KMS-11 (cell line): ENCODE results near the gene MED22.
"Not testable (repeated sequence)": the region's sequence is repeated elsewhere in the genome, so short reads cannot be mapped to it uniquely, and the experiment has no call there.

Experiments
- H2AFZ ChIP-seq: fragments of 200-600 bp; sonication (generic); 2 replicates; pipeline ENCODE4 v1.6.1; 2016; ENCODE audit warnings: antibody characterized with exemption, mixed run types, low read depth
- H3K27ac ChIP-seq: fragments of 200-600 bp; sonication (generic); 2 replicates; pipeline ENCODE4 v1.6.1; 2016; ENCODE audit warnings: mild to moderate bottlenecking, mixed run types
- H3K27me3 ChIP-seq: fragments of 200-600 bp; sonication (generic); 2 replicates; pipeline ENCODE4 v1.6.1; 2017; ENCODE audit warnings: mild to moderate bottlenecking, low read depth, mixed run types, moderate library complexity; ENCODE audit not compliant: insufficient read depth
- H3K36me3 ChIP-seq: fragments of 200-600 bp; sonication (generic); 2 replicates; pipeline ENCODE4 v1.6.1; 2017; ENCODE audit warnings: mild to moderate bottlenecking, mixed run types; ENCODE audit not compliant: insufficient read depth
- H3K4me1 ChIP-seq: fragments of 200-600 bp; sonication (generic); 2 replicates; pipeline ENCODE4 v1.6.1; 2016; ENCODE audit warnings: mild to moderate bottlenecking, low read depth, mixed run types; ENCODE audit not compliant: poor library complexity, severe bottlenecking
- H3K4me2 ChIP-seq: fragments of 200-600 bp; sonication (generic); 2 replicates; pipeline ENCODE4 v1.7.0; 2016; ENCODE audit warnings: mild to moderate bottlenecking, mixed run types
- H3K4me3 ChIP-seq: fragments of 200-600 bp; sonication (generic); IDR thresholded peaks from 2 replicates; pipeline ENCODE4 v1.6.1; 2017; ENCODE audit warnings: low read depth, low read length, mixed read lengths; ENCODE audit not compliant: insufficient read depth
- H3K79me2 ChIP-seq: fragments of 200-600 bp; sonication (generic); 2 replicates; pipeline ENCODE4 v1.6.1; 2016; ENCODE audit warnings: low read depth, mixed run types; ENCODE audit not compliant: insufficient read depth
- H3K9ac ChIP-seq: fragments of 200-600 bp; sonication (generic); 2 replicates; pipeline ENCODE4 v1.6.1; 2016; ENCODE audit warnings: mild to moderate bottlenecking, mixed run types
- H4K20me1 ChIP-seq: fragments of 200-600 bp; sonication (generic); 2 replicates; pipeline ENCODE4 v1.6.1; 2016; ENCODE audit warnings: mild to moderate bottlenecking, mixed run types; ENCODE audit not compliant: insufficient read depth
- TF ChIP-seq, protein P1 (sequence below): fragments of 200-600 bp; sonication (generic); conservative IDR thresholded peaks from 2 replicates; pipeline ENCODE4 v1.6.1; 2017; ENCODE audit warnings: low read depth, mild to moderate bottlenecking, antibody characterized with exemption, low read length, moderate library complexity, mixed read lengths

The MED22 gene

DNA sequence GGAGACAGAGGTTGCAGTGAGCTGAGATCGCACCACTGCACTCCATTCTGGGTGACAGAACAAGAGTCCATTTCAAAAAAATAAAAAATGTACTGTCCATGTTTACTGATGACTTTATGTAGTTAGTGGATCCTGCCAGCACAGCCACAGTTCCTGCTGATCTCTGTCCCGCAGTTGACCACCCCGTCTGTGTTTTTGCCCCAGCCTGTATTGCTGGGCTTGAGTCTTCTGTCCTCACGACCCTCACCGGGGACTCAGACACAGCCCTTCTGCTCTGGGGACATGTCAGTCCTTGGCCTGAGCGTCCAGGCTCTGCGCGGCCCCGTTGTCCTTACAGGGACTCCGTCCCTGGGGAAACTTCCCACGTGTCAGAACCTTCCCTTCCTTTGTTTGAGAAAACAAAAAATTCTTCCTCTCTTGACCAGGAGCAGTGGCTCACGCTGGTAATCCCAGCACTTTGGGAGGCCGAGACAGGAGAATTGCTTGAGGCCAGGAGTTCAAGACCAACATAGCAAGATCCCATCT, 26.5 kb downstream of the MED22 start:
- Histone ChIP-seq H3K4me3 (no peak overlapping the region), H3K36me3 (no peaks in the 10 kb centered on the region), H3K79me2 (no peaks in the 10 kb centered on the region), H3K4me1 (no peaks in the 10 kb centered on the region), H3K27me3 (peaks cover 62% of the 10 kb centered on the region), H3K27ac (no peak overlapping the region), H3K9ac (no peak overlapping the region), H4K20me1 (no peaks in the 10 kb centered on the region), H2AFZ (no peak overlapping the region), H3K4me2 (no peak overlapping the region)
- TF ChIP-seq, protein P1, sequence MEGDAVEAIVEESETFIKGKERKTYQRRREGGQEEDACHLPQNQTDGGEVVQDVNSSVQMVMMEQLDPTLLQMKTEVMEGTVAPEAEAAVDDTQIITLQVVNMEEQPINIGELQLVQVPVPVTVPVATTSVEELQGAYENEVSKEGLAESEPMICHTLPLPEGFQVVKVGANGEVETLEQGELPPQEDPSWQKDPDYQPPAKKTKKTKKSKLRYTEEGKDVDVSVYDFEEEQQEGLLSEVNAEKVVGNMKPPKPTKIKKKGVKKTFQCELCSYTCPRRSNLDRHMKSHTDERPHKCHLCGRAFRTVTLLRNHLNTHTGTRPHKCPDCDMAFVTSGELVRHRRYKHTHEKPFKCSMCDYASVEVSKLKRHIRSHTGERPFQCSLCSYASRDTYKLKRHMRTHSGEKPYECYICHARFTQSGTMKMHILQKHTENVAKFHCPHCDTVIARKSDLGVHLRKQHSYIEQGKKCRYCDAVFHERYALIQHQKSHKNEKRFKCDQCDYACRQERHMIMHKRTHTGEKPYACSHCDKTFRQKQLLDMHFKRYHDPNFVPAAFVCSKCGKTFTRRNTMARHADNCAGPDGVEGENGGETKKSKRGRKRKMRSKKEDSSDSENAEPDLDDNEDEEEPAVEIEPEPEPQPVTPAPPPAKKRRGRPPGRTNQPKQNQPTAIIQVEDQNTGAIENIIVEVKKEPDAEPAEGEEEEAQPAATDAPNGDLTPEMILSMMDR = no peak

DNA sequence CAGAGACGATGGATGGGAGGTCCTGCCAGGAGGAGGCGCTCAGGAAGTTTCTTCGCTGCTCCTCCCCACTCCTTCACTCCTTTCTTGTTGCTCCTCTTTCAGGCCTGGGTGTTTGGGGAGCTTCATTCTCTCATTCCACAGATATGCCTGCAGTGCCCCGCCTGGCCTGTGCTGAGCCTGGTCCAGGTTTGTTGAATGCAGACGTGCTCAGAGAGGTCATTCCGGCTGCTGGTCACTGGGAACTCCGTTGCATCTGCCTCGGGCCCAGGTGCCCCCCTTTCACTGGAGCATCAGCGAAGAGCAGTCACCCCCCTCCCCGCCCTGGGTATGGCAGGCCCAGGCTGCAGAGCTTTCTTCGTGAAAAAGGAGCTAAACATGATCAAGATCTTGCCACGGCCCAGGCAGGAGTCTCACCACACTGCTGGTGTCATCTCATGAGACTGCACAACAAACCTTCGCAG, 27.5 kb downstream of the MED22 start:
- Histone ChIP-seq H3K4me1 (no peaks in the 10 kb centered on the region), H3K27me3 (peaks cover 61% of the 10 kb centered on the region), H3K4me3 (no peak overlapping the region), H3K36me3 (no peaks in the 10 kb centered on the region), H2AFZ (no peak overlapping the region), H3K9ac (no peak overlapping the region), H3K27ac (no peak overlapping the region), H3K4me2 (no peak overlapping the region), H3K79me2 (no peaks in the 10 kb centered on the region), H4K20me1 (no peaks in the 10 kb centered on the region)
- TF ChIP-seq, protein P1 = no peak

- peaks cover 33% of the 10 kb centered on the region for H3K27me3 ChIP-seq
- not testable (repeated sequence) for H3K79me2 ChIP-seq, H3K9ac ChIP-seq, H3K4me2 ChIP-seq, H3K4me1 ChIP-seq, H2AFZ ChIP-seq, H4K20me1 ChIP-seq, H3K4me3 ChIP-seq, H3K36me3 ChIP-seq, H3K27ac ChIP-seq
Measured at GRCh38 chr9:133317551-133317950, 30.4 kb downstream of the MED22 start.

DNA sequence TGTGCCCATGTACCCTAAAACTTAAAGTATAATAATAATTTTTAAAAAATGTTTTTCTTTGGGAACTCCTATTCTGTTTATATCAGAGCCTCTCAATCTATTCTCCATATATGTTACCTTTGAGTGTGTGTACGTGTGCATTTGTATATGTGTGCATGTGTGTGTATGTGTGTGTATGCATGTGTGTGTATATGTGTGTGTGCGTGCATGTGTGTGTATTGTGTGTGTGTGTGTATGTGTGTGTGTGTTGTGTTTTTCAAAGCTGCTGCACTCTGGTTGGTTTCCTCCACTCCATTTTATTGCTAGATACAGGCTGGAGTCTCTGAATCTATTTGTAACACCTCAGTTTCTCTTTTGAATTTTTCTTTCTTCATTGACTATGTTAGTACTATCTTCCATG, 31.9 kb downstream of the MED22 start:
- no peak overlapping the region for H3K4me2 ChIP-seq
- no peaks in the 10 kb centered on the region for H4K20me1 ChIP-seq
- H3K27ac ChIP-seq = no peak overlapping the region
- H3K9ac ChIP-seq = no peak overlapping the region
- no peaks in the 10 kb centered on the region for H3K36me3 ChIP-seq
- no peak overlapping the region for H2AFZ ChIP-seq
- H3K4me3 ChIP-seq = no peak overlapping the region
- H3K27me3 ChIP-seq = peaks cover 23% of the 10 kb centered on the region
- H3K79me2 ChIP-seq = no peaks in the 10 kb centered on the region
- H3K4me1 ChIP-seq = no peaks in the 10 kb centered on the region
- TF ChIP-seq, protein P1 = no peak

DNA sequence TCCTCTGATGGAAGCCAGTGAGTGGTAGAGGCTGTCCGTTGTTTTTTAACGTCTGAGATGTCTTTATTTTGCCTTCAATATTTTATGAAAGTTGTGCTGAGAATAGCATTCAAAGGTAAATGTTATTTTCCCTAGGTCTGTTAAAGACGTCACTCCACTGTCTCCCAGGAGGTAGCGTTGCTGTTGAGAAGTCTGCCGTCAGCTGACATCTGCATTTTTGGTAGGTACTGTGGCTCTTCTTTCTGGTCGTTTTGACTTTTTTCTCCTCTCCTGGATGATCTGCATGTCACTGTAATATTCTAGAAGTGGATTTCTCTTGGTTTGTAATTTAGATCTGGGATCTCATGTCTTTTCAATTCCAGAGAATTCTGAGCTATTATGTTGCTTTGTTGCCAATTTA, 38.3 kb downstream of the MED22 start:
- Histone ChIP-seq H3K79me2 (no peaks in the 10 kb centered on the region), H3K27me3 (peaks cover 50% of the 10 kb centered on the region), H3K9ac (no peak overlapping the region), H3K36me3 (no peaks in the 10 kb centered on the region), H2AFZ (no peak overlapping the region), H3K4me1 (no peaks in the 10 kb centered on the region), H3K27ac (no peak overlapping the region), H3K4me3 (no peak overlapping the region), H3K4me2 (no peak overlapping the region), H4K20me1 (no peaks in the 10 kb centered on the region)
- TF ChIP-seq, protein P1 = no peak
